ENCODE data around the gene SLC47A2. TPM values are rescaled to one million over a fixed set of nuclear protein-coding genes. Genes with fewer than 3 reads are reported as not detected.

Gene SLC47A2
- total and polyA plus RNA-seq, 2 of the 13 experiments (the other 11 are each of a cell fraction or from before 2014, with no cell fraction given) = 0.04 TPM; not detected in 1

DNA sequence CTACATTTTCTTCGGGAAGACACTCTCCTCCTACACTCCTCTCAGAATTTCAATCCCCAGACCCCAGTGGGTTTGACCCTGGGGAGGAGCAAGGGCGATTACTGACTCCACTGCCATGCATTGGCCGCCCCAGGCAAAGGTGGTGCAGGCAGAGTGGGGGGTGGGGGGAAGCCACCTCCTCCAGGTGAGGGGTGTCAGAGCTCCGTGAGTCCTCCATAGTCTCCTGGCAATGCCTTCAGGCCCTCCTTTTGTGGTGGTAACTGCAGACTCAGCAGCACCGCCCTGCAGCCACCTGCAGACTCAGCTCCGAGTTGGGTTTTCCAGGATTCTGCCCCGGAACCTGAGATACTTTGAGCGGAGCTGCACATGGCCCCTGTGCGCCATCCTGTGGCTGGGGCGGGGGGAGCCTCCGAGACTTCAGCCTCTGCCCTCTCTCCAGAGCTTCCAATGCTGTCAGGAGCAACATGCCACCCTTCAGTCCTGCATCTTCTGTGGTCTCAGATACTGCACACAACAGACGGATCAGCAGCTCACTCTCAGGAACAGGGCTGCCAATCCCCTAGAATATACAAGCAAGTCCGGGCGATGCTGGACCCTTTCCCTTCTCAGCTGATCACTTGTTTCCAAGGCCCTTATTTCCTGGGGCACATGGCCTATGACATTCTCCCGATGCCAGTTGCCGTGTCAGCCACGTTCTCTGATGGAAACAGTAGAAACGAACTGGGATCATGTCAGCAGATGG lies 2.4 kb upstream of the SLC47A2 start (continued):
- TF ChIP-seq MBNL3 (CRISPR knock-in tag; conservative IDR thresholded peaks at IDR 0.05) (no peak), NCOA1 (CRISPR knock-in tag; IDR thresholded peaks at IDR 0.05) (no peak), STAG1 (CRISPR knock-in tag; IDR thresholded peaks at IDR 0.05) (peak; percentile 91), ZNF468 (CRISPR knock-in tag; IDR thresholded peaks at IDR 0.05) (no peak), ZMYM2 (CRISPR knock-in tag; IDR thresholded peaks at IDR 0.05) (0 out of 2 replicates have a peak, but pooled peaks have one; percentile 30), EZH2 (conservative IDR thresholded peaks at IDR 0.05; ENCODE audit: low read depth, low read length) (no peak), SRY (CRISPR knock-in tag; IDR thresholded peaks at IDR 0.05) (no peak)
- TF ChIP-seq, protein P1, sequence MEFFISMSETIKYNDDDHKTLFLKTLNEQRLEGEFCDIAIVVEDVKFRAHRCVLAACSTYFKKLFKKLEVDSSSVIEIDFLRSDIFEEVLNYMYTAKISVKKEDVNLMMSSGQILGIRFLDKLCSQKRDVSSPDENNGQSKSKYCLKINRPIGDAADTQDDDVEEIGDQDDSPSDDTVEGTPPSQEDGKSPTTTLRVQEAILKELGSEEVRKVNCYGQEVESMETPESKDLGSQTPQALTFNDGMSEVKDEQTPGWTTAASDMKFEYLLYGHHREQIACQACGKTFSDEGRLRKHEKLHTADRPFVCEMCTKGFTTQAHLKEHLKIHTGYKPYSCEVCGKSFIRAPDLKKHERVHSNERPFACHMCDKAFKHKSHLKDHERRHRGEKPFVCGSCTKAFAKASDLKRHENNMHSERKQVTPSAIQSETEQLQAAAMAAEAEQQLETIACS (CRISPR knock-in tag; IDR thresholded peaks at IDR 0.05) = no peak
- TF ChIP-seq, protein P2, sequence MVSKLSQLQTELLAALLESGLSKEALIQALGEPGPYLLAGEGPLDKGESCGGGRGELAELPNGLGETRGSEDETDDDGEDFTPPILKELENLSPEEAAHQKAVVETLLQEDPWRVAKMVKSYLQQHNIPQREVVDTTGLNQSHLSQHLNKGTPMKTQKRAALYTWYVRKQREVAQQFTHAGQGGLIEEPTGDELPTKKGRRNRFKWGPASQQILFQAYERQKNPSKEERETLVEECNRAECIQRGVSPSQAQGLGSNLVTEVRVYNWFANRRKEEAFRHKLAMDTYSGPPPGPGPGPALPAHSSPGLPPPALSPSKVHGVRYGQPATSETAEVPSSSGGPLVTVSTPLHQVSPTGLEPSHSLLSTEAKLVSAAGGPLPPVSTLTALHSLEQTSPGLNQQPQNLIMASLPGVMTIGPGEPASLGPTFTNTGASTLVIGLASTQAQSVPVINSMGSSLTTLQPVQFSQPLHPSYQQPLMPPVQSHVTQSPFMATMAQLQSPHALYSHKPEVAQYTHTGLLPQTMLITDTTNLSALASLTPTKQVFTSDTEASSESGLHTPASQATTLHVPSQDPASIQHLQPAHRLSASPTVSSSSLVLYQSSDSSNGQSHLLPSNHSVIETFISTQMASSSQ (IDR thresholded peaks at IDR 0.05; ENCODE audit: low read depth) = no peak
- TF ChIP-seq, protein P2 (CRISPR knock-in tag; IDR thresholded peaks at IDR 0.05; ENCODE audit: borderline replicate concordance) = no peak
- TF ChIP-seq, protein P3, sequence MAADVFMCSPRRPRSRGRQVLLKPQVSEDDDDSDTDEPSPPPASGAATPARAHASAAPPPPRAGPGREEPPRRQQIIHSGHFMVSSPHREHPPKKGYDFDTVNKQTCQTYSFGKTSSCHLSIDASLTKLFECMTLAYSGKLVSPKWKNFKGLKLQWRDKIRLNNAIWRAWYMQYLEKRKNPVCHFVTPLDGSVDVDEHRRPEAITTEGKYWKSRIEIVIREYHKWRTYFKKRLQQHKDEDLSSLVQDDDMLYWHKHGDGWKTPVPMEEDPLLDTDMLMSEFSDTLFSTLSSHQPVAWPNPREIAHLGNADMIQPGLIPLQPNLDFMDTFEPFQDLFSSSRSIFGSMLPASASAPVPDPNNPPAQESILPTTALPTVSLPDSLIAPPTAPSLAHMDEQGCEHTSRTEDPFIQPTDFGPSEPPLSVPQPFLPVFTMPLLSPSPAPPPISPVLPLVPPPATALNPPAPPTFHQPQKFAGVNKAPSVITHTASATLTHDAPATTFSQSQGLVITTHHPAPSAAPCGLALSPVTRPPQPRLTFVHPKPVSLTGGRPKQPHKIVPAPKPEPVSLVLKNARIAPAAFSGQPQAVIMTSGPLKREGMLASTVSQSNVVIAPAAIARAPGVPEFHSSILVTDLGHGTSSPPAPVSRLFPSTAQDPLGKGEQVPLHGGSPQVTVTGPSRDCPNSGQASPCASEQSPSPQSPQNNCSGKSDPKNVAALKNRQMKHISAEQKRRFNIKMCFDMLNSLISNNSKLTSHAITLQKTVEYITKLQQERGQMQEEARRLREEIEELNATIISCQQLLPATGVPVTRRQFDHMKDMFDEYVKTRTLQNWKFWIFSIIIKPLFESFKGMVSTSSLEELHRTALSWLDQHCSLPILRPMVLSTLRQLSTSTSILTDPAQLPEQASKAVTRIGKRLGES (CRISPR knock-in tag; IDR thresholded peaks at IDR 0.05; ENCODE audit: borderline replicate concordance) = no peak
- TF ChIP-seq, protein P4, sequence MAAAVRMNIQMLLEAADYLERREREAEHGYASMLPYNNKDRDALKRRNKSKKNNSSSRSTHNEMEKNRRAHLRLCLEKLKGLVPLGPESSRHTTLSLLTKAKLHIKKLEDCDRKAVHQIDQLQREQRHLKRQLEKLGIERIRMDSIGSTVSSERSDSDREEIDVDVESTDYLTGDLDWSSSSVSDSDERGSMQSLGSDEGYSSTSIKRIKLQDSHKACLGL (CRISPR knock-in tag; IDR thresholded peaks at IDR 0.05) = no peak
- TF ChIP-seq, protein P5, sequence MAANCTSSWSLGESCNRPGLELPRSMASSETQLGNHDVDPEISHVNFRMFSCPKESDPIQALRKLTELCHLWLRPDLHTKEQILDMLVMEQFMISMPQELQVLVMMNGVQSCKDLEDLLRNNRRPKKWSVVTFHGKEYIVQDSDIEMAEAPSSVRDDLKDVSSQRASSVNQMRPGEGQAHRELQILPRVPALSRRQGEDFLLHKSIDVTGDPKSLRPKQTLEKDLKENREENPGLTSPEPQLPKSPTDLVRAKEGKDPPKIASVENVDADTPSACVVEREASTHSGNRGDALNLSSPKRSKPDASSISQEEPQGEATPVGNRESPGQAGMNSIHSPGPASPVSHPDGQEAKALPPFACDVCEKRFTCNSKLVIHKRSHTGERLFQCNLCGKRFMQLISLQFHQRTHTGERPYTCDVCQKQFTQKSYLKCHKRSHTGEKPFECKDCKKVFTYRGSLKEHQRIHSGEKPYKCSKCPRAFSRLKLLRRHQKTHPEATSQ (CRISPR knock-in tag; IDR thresholded peaks at IDR 0.05; ENCODE audit: borderline replicate concordance) = no peak
- TF ChIP-seq, protein P6, sequence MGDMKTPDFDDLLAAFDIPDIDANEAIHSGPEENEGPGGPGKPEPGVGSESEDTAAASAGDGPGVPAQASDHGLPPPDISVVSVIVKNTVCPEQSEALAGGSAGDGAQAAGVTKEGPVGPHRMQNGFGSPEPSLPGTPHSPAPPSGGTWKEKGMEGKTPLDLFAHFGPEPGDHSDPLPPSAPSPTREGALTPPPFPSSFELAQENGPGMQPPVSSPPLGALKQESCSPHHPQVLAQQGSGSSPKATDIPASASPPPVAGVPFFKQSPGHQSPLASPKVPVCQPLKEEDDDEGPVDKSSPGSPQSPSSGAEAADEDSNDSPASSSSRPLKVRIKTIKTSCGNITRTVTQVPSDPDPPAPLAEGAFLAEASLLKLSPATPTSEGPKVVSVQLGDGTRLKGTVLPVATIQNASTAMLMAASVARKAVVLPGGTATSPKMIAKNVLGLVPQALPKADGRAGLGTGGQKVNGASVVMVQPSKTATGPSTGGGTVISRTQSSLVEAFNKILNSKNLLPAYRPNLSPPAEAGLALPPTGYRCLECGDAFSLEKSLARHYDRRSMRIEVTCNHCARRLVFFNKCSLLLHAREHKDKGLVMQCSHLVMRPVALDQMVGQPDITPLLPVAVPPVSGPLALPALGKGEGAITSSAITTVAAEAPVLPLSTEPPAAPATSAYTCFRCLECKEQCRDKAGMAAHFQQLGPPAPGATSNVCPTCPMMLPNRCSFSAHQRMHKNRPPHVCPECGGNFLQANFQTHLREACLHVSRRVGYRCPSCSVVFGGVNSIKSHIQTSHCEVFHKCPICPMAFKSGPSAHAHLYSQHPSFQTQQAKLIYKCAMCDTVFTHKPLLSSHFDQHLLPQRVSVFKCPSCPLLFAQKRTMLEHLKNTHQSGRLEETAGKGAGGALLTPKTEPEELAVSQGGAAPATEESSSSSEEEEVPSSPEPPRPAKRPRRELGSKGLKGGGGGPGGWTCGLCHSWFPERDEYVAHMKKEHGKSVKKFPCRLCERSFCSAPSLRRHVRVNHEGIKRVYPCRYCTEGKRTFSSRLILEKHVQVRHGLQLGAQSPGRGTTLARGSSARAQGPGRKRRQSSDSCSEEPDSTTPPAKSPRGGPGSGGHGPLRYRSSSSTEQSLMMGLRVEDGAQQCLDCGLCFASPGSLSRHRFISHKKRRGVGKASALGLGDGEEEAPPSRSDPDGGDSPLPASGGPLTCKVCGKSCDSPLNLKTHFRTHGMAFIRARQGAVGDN (CRISPR knock-in tag; IDR thresholded peaks at IDR 0.05) = peak; percentile 40; the same call in 1 of the 2 replicates
